IMR-90 (cell line): Measurements from ENCODE around the gene ARV1. TPM values are rescaled to one million over a fixed set of nuclear protein-coding genes. Genes with fewer than 3 reads are reported as not detected.

ENCODE experiments used
- ATAC-seq: fragments of 200-7000 bp; cut with Tn5 transposase; 2 replicates; pipeline ENCODE4 v1.9.1; 2020; ENCODE audit warnings: low read depth, mild to moderate bottlenecking, moderate library complexity
- BruUV-seq: library from RNA; stranded (reverse); fragments of 400-500 nt; replicated peaks from 2 replicates; lab custom pipeline; 2021; lab: Mats Ljungman, UMichigan
- CTCF ChIA-PET: fragments of 300-600 bp; formaldehyde crosslinking; extraction: SDS; loops from one replicate; lab custom pipeline; 2021; ENCODE audit warnings: antibody characterized with exemption; lab: Yijun Ruan, JAX
- POLR2A ChIA-PET: fragments of 300-600 bp; sonication (Branson Sonifier 250); formaldehyde crosslinking; loops from one replicate; lab custom pipeline; 2022; ENCODE audit warnings: antibody characterized with exemption; ENCODE audit not compliant: unreplicated experiment; lab: Charles Lee
- DNase-seq: peaks from one replicate; pipeline ENCODE4 v3.0.0; 2013
- H2AFZ ChIP-seq: replicated peaks from 2 replicates; pipeline ENCODE3; 2013; ENCODE audit warnings: low read length, mild to moderate bottlenecking; ENCODE audit not compliant: poor library complexity
- H2AK5ac ChIP-seq: 2 replicates; pipeline ENCODE4 v1.6.1; 2013; ENCODE audit warnings: low read depth, low read length, inconsistent platforms
- H2AK9ac ChIP-seq: replicated peaks from 2 replicates; pipeline ENCODE3; 2013; ENCODE audit warnings: mild to moderate bottlenecking, low read depth, low read length, moderate library complexity; ENCODE audit not compliant: poor library complexity
- H2BK120ac ChIP-seq: 2 replicates; pipeline ENCODE4 v1.6.1; 2013; ENCODE audit warnings: low read depth, low read length, inconsistent platforms
- H2BK15ac ChIP-seq: 3 replicates; pipeline ENCODE4 v1.6.1; 2013; ENCODE audit warnings: low read depth, low read length, inconsistent platforms
- H2BK20ac ChIP-seq: 2 replicates; pipeline ENCODE4 v1.6.1; 2013; ENCODE audit warnings: low read depth, mild to moderate bottlenecking, inconsistent platforms, low read length, moderate library complexity
- H2BK5ac ChIP-seq: 2 replicates; pipeline ENCODE4 v1.6.1; 2013; ENCODE audit warnings: mild to moderate bottlenecking, low read depth, low read length, inconsistent platforms; ENCODE audit not compliant: poor library complexity, severe bottlenecking
- H3K14ac ChIP-seq: replicated peaks from 2 replicates; pipeline ENCODE4 v1.6.1; 2013; ENCODE audit warnings: low read depth, low read length, inconsistent platforms
- H3K18ac ChIP-seq: 2 replicates; pipeline ENCODE4 v1.6.1; 2013; ENCODE audit warnings: low read depth, low read length, control low read depth
- H3K23ac ChIP-seq: 2 replicates; pipeline ENCODE4 v1.6.1; 2013; ENCODE audit warnings: low read depth, low read length, inconsistent platforms
- H3K27ac ChIP-seq: 2 replicates; pipeline ENCODE4 v1.5.1; 2013; ENCODE audit warnings: mild to moderate bottlenecking, control low read depth, low read length; ENCODE audit not compliant: insufficient read depth
- H3K27me3 ChIP-seq: 2 replicates; pipeline ENCODE4 v1.6.1; 2013; ENCODE audit warnings: low read length; ENCODE audit not compliant: control insufficient read depth, insufficient read depth
- H3K36me3 ChIP-seq: 2 replicates; pipeline ENCODE4 v1.6.1; 2013; ENCODE audit warnings: low read length, mixed read lengths; ENCODE audit not compliant: control insufficient read depth, insufficient read depth
- H3K4ac ChIP-seq: 2 replicates; pipeline ENCODE4 v1.6.1; 2013; ENCODE audit warnings: low read depth, low read length, inconsistent platforms
- H3K4me1 ChIP-seq: 2 replicates; pipeline ENCODE4 v1.6.1; 2013; ENCODE audit warnings: low read length, mixed read lengths; ENCODE audit not compliant: control insufficient read depth, insufficient read depth
- H3K4me2 ChIP-seq: 2 replicates; pipeline ENCODE4 v1.6.1; 2013; ENCODE audit warnings: low read depth, mild to moderate bottlenecking, control low read depth, low read length, moderate library complexity
- H3K4me3 ChIP-seq: 2 replicates; pipeline ENCODE4 v1.5.1; 2013; ENCODE audit warnings: low read depth, mild to moderate bottlenecking, control low read depth, low read length, moderate library complexity; ENCODE audit not compliant: insufficient read depth
- H3K56ac ChIP-seq: 2 replicates; pipeline ENCODE4 v1.6.1; 2013; ENCODE audit warnings: low read length, inconsistent platforms; ENCODE audit not compliant: insufficient read depth; ENCODE audit errors: extremely low read depth
- H3K79me1 ChIP-seq, 2 experiments: 2 replicates each; pipeline ENCODE4 v1.6.1; 2013; ENCODE audit warnings: low read length in 2 of 2, inconsistent platforms in 1 of 2, low read depth in 1 of 2
- H3K9ac ChIP-seq: 2 replicates; pipeline ENCODE4 v1.6.1; 2013; ENCODE audit warnings: low read depth, low read length, control low read depth
- H3K9me1 ChIP-seq: 2 replicates; pipeline ENCODE4 v1.6.1; 2013; ENCODE audit warnings: low read length, inconsistent platforms; ENCODE audit not compliant: insufficient read depth
- H3K9me3 ChIP-seq: 2 replicates; pipeline ENCODE4 v1.6.1; 2013; ENCODE audit warnings: low read length; ENCODE audit not compliant: control insufficient read depth, insufficient read depth
- H4K20me1 ChIP-seq: 2 replicates; pipeline ENCODE4 v1.6.1; 2013; ENCODE audit warnings: low read length, inconsistent platforms; ENCODE audit not compliant: insufficient read depth
- H4K5ac ChIP-seq: 2 replicates; pipeline ENCODE4 v1.6.1; 2013; ENCODE audit warnings: mild to moderate bottlenecking, low read depth, low read length, control low read depth
- H4K8ac ChIP-seq, 2 experiments: 2 replicates each; pipeline ENCODE4 v1.6.1; 2013; ENCODE audit warnings: low read depth in 2 of 2, low read length in 2 of 2, control low read depth in 1 of 2, inconsistent platforms in 1 of 2
- H4K91ac ChIP-seq: 2 replicates; pipeline ENCODE4 v1.6.1; 2013; ENCODE audit warnings: low read depth, low read length, inconsistent platforms; ENCODE audit not compliant: insufficient read depth
- MXI1 ChIP-seq: IDR thresholded peaks from 2 replicates; pipeline ENCODE4 v1.6.1; 2012; ENCODE audit warnings: low read depth, mild to moderate bottlenecking, low read length, moderate library complexity, borderline replicate concordance
- POLR2A ChIP-seq: IDR thresholded peaks from 2 replicates; pipeline ENCODE4 v1.6.1; 2012; ENCODE audit warnings: mild to moderate bottlenecking, low read depth, low read length
- RAD21 ChIP-seq: IDR thresholded peaks from 2 replicates; pipeline ENCODE4 v1.6.1; 2012; ENCODE audit warnings: low read length, improper control_type of control experiment
- RFX5 ChIP-seq: IDR thresholded peaks from 2 replicates; pipeline ENCODE4 v1.8.0; 2012; ENCODE audit warnings: low read depth, mild to moderate bottlenecking, low read length, moderate library complexity
- SMC3 ChIP-seq: fragments of 150-350 bp; IDR thresholded peaks from 2 replicates; pipeline ENCODE4 v1.6.1; 2016; ENCODE audit warnings: low read depth, mild to moderate bottlenecking, antibody characterized with exemption, low read length, moderate library complexity
- WGBS, 2 experiments: methylation state at CpG; one replicate each; pipeline versions ENCODE4 v1.1.5 to v1.1.7; 2013; ENCODE audit warnings: missing lambda C conversion rate in 2 of 2; ENCODE audit not compliant: insufficient read length in 1 of 2; ENCODE audit errors: extremely low coverage in 2 of 2; 5-methylcytosine and 5-hydroxymethylcytosine counted together
- dilution Hi-C: fragments of 300-500 bp; cut with HindIII; formaldehyde crosslinking; loops from one replicate; pipeline ENCODE4 v1.14.3; 2018; ENCODE audit warnings: low sequenced_read_pairs; ENCODE audit not compliant: unreplicated experiment
- in situ Hi-C: fragments of 300-500 bp; cut with MboI; formaldehyde crosslinking; loops from 3 replicates; pipeline ENCODE4 v1.14.3; 2019; ENCODE audit warnings: low sequenced_read_pairs, inconsistent platforms, mixed read lengths
- intact Hi-C: fragments of 100-400 bp; cut with micrococcal nuclease; formaldehyde crosslinking; loops from 2 replicates; pipeline ENCODE4 v1.10.0; 2022
- polyA plus RNA-seq, 3 experiments: library from polyadenylated mRNA; depleted of rRNA; stranded (reverse); fragments of >200 nt; gene quantifications; 2 replicates each; pipeline ENCODE4 v1.2.3, GENCODE V29; 2012; ENCODE audit warnings: low replicate concordance in 1 of 3
- total RNA-seq: library from RNA; depleted of rRNA; stranded (reverse); fragments of >200 nt; gene quantifications from 2 replicates; pipeline ENCODE4 v1.2.3, GENCODE V29; 2012
- TF ChIP-seq, protein P1 (sequence below): fragments of 150-350 bp; IDR thresholded peaks from 2 replicates; pipeline ENCODE4 v1.6.1; 2016; ENCODE audit warnings: low read depth, mild to moderate bottlenecking, low read length, moderate library complexity, borderline replicate concordance

Gene ARV1
- total and polyA plus RNA-seq, 2 of the 4 experiments (the other 2 are of a cell fraction): 19.0 to 22.9 TPM

GRCh38 chr1:230985711-230986110 is 6.8 kb downstream of the ARV1 start:
- no peak overlapping the region for H3K27ac ChIP-seq
- TF ChIP-seq RFX5: no peak
- TF ChIP-seq RAD21: no peak
- TF ChIP-seq SMC3: no peak
- no peak for TF ChIP-seq MXI1
- TF ChIP-seq, protein P1, sequence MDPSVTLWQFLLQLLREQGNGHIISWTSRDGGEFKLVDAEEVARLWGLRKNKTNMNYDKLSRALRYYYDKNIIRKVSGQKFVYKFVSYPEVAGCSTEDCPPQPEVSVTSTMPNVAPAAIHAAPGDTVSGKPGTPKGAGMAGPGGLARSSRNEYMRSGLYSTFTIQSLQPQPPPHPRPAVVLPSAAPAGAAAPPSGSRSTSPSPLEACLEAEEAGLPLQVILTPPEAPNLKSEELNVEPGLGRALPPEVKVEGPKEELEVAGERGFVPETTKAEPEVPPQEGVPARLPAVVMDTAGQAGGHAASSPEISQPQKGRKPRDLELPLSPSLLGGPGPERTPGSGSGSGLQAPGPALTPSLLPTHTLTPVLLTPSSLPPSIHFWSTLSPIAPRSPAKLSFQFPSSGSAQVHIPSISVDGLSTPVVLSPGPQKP: no peak
- TF ChIP-seq POLR2A: no peak
- no peak overlapping the region for H3K18ac ChIP-seq
- no peak for ATAC-seq
- intact Hi-C loops (no loop called here), dilution Hi-C loops (no loop called here), in situ Hi-C loops (no loop called here)
- peaks cover 5% of the 10 kb centered on the region for H3K36me3 ChIP-seq
- no peak overlapping the region for H4K8ac ChIP-seq
- H4K91ac ChIP-seq: no peak overlapping the region
- H4K20me1 ChIP-seq: no peaks in the 10 kb centered on the region
- BruUV-seq: no TSS peak
- peaks cover 4% of the 10 kb centered on the region for H3K4me1 ChIP-seq
- H3K9ac ChIP-seq: no peak overlapping the region
- H3K9me1 ChIP-seq: 0 out of 2 replicates have a peak, but pooled peaks cover 3% of the 10 kb centered on the region
- no peak overlapping the region for H2AK5ac ChIP-seq
- H2BK120ac ChIP-seq: no peak overlapping the region
- peaks cover 26 to 36% of the 10 kb centered on the region in 2 experiments for H3K79me1 ChIP-seq
- no peak overlapping the region for H3K4me2 ChIP-seq
- no peak for DNase-seq
- no peak overlapping the region for H2BK20ac ChIP-seq
- H3K27me3 ChIP-seq: no peaks in the 10 kb centered on the region
- H3K23ac ChIP-seq: no peak overlapping the region
- ChIA-PET CTCF (interaction anchor here (0.7 kb wide), 1 partner anchor 186 kb away, joined by 3 read pairs; no protein-coding TSS in a partner anchor), POLR2A (no interaction called here)
- H3K4me3 ChIP-seq: no peak overlapping the region
- no peaks in the 10 kb centered on the region for H3K9me3 ChIP-seq
- H2BK15ac ChIP-seq: no peak overlapping the region
- no peak overlapping the region for H3K4ac ChIP-seq
- no peak overlapping the region for H3K14ac ChIP-seq
- no peak overlapping the region for H2AFZ ChIP-seq
- H3K56ac ChIP-seq: no peak overlapping the region
- H2BK5ac ChIP-seq: no peak overlapping the region
- 100% methylated on average over 2 of the region's 6 CpGs; no CpG with 5 or more reads in 1 of the 2 experiments for WGBS, 2 experiments
- no peak overlapping the region for H2AK9ac ChIP-seq
- H4K5ac ChIP-seq: no peak overlapping the region
